ENCODE measurements around the gene LCOR. TPM values are rescaled to one million over a fixed set of nuclear protein-coding genes. Genes with fewer than 3 reads are reported as not detected.

Gene LCOR
- total and polyA plus RNA-seq, 12 donors: 1.6 to 28.8 (median 23.7) TPM

- no peaks in the 10 kb centered on the region for H3K27me3 ChIP-seq
- H3K4me3 ChIP-seq: no peak overlapping the region
- intact Hi-C loops (cut with DNase I): loop anchor here in 1 of 10 donors (10.0 kb wide), 1 partner anchor 67 kb away; the partner anchor contains the start of gene LCOR
- DNase-seq (no peak), ATAC-seq (no peak)
- peaks cover 0 to 68% (median 37%) of the 10 kb centered on the region in 9 donors for H3K4me1 ChIP-seq
- H3K27ac ChIP-seq: no peak overlapping the region
- H3K36me3 ChIP-seq: peaks cover 0 to 6% (median 0%) of the 10 kb centered on the region in 9 donors
- H3K9me3 ChIP-seq: peaks cover 0 to 4% (median 0%) of the 10 kb centered on the region in 11 donors
- 79 to 87% methylated on average over 1 of the region's 1 CpG for WGBS, 2 donors
- no peak for TF ChIP-seq CTCF (IDR thresholded peaks at IDR 0.05)
These were observed 70.0 kb downstream of the LCOR start for GRCh38 chr10:96902117-96902516.

- TF ChIP-seq CTCF (IDR thresholded peaks at IDR 0.05): no peak
- Histone ChIP-seq H3K4me1 (peaks cover 0 to 66% (median 33%) of the 10 kb centered on the region in 9 donors), H3K9me3 (peaks cover 0 to 4% (median 0%) of the 10 kb centered on the region in 11 donors), H3K27ac (no peak overlapping the region), H3K36me3 (peaks cover 0 to 7% (median 0%) of the 10 kb centered on the region in 9 donors), H3K4me3 (no peak overlapping the region), H3K27me3 (no peaks in the 10 kb centered on the region)
- ATAC-seq (peak in 2 of 8 donors; percentile 31 to 61), DNase-seq (no peak)
- WGBS, 2 donors: 80 to 86% methylated on average over 4 of the region's 4 CpGs
- intact Hi-C loops (cut with DNase I): loop anchor here in 1 of 10 donors (10.0 kb wide), 1 partner anchor 68 kb away; the partner anchor contains the start of gene LCOR
These were observed 70.7 kb downstream of the LCOR start for GRCh38 chr10:96902731-96903358.

GRCh38 chr10:96904648-96905047 is 72.5 kb downstream of the LCOR start:
- Histone ChIP-seq H3K27ac (no peak overlapping the region), H3K27me3 (no peaks in the 10 kb centered on the region), H3K36me3 (peaks cover 0 to 20% (median 0%) of the 10 kb centered on the region in 9 donors), H3K9me3 (peaks cover 0 to 4% (median 0%) of the 10 kb centered on the region in 11 donors), H3K4me3 (no peak overlapping the region), H3K4me1 (peaks cover 0 to 55% (median 27%) of the 10 kb centered on the region in 9 donors)
- WGBS, 2 donors: 88 to 91% methylated on average over 4 of the region's 4 CpGs
- DNase-seq (no peak), ATAC-seq (no peak)
- intact Hi-C loops (cut with DNase I): loop anchor here in 1 of 10 donors (10.0 kb wide), 1 partner anchor 70 kb away; the partner anchor contains the start of gene LCOR
- TF ChIP-seq CTCF (IDR thresholded peaks at IDR 0.05): no peak

- no peak overlapping the region for H3K27ac ChIP-seq
- peaks cover 0 to 72% (median 30%) of the 10 kb centered on the region in 9 donors for H3K4me1 ChIP-seq
- H3K4me3 ChIP-seq: no peak overlapping the region
- H3K9me3 ChIP-seq: no peaks in the 10 kb centered on the region
- no peak for DNase-seq
- ATAC-seq: no peak
- H3K36me3 ChIP-seq: peaks cover 0 to 23% (median 0%) of the 10 kb centered on the region in 9 donors
- no peaks in the 10 kb centered on the region for H3K27me3 ChIP-seq
- TF ChIP-seq CTCF (IDR thresholded peaks at IDR 0.05): no peak
- intact Hi-C loops (cut with DNase I): loop anchor here in 1 of 10 donors (10.0 kb wide), 1 partner anchor 72 kb away; the partner anchor contains the start of gene LCOR
These were observed 74.8 kb downstream of the LCOR start for GRCh38 chr10:96906864-96907263.
